ENCODE measurements around the gene CD74. TPM values are rescaled to one million over a fixed set of nuclear protein-coding genes. Genes with fewer than 3 reads are reported as not detected.
A peak's percentile ranks its signal among the peaks of the same experiment; 100 is the strongest.
"Not testable (repeated sequence)": the region's sequence is repeated elsewhere in the genome, so short reads cannot be mapped to it uniquely, and the experiment has no call there.

The CD74 gene
- polyA plus RNA-seq (ENCODE audit: insufficient read length in 4 of 4) = 100 to 1,000 TPM; 226 to 343 (median 316) TPM

DNA sequence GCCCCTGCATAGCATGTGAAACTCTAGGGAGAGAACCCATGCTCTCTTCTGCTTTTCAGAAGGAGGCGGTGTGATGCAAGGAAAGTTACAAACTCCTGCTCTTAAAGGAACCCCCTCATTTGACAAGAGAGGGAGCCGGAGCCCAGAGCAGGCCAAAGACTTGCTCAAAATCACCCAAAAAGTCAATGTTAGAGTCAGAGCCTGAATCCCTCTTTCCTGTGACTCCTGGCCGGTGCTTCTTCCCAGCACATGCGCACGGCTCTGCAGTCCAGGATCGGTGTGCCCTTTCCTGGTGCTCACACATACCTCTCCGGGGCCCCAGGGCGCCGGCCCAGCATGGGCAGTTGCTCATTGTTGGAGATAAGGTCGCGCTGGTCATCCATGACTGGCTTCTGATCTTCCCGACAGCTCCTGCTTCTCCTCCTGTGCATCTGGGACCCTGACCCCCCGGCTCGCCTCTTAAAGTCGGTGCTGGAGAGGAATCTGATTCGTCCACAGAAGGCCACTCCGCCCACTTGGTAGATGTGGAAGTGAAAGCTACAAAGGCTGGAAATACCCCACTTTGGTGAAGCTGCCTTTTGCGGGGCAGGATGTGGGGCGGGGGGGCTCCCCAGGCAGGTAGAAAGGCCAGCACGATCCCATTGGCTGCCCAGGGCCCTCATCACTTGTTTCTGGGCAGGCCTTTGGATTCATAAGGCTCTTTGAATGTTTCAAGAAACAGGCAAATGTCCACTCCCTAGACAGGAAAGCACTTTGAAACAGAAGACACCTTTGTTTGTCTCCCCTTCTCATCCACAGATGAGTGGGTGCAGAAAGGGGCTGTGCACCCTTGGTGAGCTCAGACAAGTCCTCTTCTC lies at the start of gene CD74:
CD74 (minus strand) TSS at position 592 of the 857 bp plus-strand sequence; CDS start at position 431, 161 bp downstream.
- peak in 3 of 4 donors; percentile 58 to 75 (median 62) for DNase-seq (ENCODE audit: low read depth in 4 of 4, low spot score in 2 of 4)

GRCh38 chr5:150461231-150461630 lies 48.5 kb upstream of the CD74 start:
- no peak for DNase-seq (ENCODE audit: low read depth in 4 of 4, low spot score in 2 of 4)

DNA sequence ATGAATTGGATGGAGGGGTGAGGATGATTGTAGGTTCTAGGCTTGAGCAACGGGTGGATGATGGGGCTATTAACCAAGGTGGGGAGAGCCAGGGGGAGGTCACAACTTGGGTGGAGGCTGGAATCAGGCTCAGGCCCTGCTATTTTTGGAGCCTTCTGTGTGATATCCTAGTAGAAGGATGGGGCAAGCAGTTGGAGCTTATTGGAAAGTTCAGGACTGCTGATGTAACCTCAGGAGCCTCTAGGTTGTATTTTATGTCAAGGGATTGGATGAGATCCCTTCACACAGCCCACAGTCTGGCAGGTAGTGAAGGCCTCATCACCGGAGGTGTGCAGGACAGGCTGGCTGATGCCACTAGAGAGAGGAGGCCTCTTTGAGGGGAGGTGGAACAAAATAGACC lies 48.1 kb upstream of the CD74 start:
- no peak for DNase-seq (ENCODE audit: low read depth in 4 of 4, low spot score in 2 of 4)

DNA sequence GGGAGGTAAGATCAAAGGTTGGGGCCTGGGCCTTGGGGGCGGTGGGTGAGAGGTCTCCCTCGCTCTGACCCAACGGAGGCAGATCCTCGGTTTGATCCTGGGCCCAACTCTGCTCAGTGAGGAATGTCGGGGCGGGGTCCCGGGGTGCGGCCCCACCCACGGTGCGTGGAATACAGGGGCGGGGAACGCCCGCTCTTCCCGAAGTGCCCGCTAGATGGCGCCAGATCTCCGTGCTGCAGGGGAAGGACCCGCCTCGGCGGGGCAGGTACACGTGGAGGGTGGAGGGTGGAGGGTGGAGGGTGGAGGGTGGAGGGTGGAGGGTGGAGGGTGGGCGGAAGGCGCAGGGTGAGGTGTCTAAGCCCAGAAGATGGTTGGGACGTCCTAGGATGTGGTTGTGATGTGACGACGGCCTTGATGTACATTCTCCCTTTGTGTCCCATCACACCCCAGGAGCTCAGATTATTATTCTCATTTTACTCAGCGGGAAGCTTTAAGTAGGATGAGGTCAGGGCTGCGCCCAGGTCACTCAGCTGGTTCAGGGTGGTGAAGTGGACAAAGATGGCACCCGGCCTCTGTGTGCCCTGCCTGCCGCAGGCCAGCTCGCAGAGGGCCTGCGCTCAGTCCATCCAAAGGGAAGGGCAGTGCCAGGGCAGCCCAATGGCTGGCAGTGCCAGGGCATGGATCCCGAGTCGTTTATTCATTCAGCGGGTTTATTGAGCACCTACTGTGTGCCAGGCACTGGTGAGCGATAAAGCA lies 46.3 kb upstream of the CD74 start:
- peak in 1 of 4 donors; percentile 50 for DNase-seq (ENCODE audit: low read depth in 4 of 4, low spot score in 2 of 4)

GRCh38 chr5:150457562-150458240 lies 45.0 kb upstream of the CD74 start:
- no peak for DNase-seq (ENCODE audit: low read depth in 4 of 4, low spot score in 2 of 4)

GRCh38 chr5:150457121-150457520 lies 44.4 kb upstream of the CD74 start:
- no peak for DNase-seq (ENCODE audit: low read depth in 4 of 4, low spot score in 2 of 4)

DNA sequence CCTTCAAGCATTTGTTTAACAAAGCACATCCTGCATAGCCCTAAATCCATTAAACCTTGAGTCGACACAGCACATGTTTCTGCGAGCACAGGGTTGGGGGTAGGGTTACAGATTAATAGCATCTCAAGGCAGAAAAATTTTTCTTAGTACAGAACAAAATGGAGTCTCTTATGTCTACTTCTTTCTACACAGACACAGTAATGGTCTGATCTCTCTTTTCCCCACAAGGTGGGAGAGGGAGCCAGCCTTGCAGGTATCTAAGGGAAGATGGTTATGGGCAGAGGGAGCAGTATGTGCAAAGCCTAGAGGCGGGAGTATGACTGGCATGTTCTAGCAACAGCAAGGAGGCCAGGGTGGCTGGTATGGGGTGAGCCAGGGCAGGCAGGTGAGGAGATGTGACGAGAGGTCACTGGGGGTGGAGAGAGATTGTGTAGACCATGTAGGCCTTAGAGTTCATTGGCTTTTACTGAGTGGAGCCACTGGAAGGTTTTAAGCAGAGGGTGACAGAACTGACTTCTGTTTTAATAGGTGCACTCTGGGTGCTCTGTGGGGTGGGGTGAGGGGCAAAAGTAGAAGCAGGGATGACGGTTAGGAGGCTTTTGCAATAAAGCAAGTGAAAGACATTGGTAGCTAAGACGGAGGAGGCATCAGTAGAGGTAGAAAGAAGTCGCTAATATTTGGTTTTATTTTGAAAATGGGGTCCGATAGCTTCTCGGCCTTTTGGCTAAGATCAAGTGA lies 42.0 kb upstream of the CD74 start:
- no peak for DNase-seq (ENCODE audit: low read depth in 4 of 4, low spot score in 2 of 4)

DNA sequence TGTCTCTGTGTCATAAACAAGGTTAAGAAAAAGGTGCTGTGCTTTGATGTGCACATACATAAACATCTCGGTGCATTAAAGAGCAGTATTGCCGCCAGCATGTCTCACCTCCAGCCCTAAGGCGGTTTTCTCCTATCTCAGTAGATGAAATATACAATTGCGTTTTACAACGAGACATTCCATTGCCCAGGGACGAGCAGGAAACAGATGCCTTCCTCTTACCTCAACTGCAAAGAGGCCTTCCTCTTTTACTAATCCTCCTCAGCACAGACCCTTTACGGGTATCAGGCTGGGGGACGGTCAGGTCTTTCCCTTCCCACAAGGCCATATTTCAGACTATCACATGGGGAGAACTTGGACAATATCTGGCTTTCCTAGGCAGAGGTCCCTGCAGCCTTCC lies 41.3 kb upstream of the CD74 start:
- DNase-seq (ENCODE audit: low read depth in 4 of 4, low spot score in 2 of 4) = not testable (repeated sequence)

- DNase-seq (ENCODE audit: low read depth in 4 of 4, low spot score in 2 of 4) = no peak
These were observed 40.2 kb upstream of the CD74 start for GRCh38 chr5:150452914-150453313.

DNA sequence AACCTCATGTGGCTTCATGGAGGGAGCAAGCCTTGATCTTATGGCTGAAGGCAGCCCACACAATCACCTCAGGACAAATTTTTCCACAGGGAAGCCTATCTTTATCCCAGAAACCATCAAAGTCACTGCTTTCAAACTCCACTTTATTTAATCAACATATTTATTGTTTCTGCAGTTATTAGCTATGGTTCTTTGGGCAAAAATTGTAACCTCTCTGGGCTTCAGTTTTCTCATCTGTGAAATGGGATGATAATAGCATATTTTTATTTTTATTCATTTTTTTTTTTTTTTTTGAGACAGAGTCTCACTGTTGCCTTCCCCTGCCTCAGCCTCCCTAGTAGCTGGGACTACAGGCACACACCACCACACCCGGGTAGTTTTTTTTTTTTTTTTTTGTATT lies 38.9 kb upstream of the CD74 start:
- no peak for DNase-seq (ENCODE audit: low read depth in 4 of 4, low spot score in 2 of 4)

DNA sequence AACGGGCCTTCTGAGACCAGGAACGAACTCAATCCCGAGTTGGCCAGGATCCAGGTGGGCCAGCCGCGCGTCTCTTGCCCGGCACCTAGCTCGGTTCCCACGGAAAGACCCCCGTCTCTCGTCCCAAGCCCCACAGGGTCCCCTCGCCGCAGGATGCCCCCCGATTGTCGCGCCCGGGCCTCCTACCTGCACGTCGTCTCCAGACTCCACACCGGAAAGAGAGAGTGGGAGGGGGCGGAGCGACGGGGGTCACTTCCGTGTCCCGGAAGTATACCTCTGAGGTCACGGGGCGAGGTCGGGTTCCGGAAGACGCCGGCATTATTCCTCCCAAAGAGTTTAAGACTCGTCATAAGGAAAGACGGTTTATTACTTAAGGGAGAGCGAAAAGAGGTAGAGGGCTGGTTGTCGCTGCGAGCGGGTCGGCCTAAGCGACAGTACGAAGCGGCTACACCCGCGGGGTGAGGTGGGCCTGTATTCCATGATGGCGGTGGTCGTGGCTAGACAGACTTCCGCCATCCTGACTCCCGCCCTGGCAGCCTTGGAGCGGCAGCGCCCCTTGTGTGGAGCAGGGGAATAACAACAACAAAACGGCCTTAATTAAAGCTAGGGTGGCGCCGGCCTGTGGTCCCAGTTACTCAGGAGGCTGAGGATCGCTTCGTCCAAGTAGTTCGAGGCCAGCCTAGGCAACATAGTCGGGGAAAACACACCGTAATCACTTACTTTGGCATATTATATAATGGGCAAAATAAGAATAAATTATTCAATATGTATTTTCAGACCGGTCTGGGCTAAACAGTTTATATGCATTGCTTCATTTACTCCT lies 37.0 kb upstream of the CD74 start, which contains the start of gene RPS14:
RPS14 (minus strand) TSS at position 223 of the 823 bp plus-strand sequence. CDS start 2,006 bp downstream, outside the sequence.
- peak; percentile 94 to 99 (median 98) for DNase-seq (ENCODE audit: low read depth in 4 of 4, low spot score in 2 of 4)

DNA sequence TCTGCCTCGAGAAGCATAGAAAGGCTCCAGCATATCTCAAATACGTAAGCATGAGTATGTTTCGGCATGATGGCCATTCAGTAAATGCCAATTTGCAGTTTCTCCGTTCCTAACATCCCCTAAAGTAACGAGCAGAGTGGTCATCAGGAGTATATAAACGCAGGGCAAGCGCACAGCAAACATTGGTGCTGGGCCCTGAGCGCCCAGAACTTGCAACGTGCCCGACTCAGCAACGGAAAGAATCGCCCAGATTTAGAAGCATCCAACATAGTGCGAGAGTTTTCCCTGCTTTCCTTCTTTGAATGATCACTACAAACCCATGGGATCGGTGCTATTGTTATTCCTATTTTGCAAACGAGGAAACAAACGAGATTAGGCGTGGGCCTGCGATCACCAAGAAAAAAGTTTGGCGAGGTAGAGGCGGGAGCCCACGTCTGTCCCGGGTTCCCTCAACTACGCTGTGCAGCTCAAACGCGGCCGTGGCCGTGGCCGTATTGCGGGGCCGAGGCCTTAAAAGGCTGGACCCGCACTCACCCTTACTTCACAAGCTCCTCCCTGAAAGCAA lies 36.3 kb upstream of the CD74 start:
- no peak for DNase-seq (ENCODE audit: low read depth in 4 of 4, low spot score in 2 of 4)

GRCh38 chr5:150448334-150448733 lies 35.6 kb upstream of the CD74 start:
- no peak for DNase-seq (ENCODE audit: low read depth in 4 of 4, low spot score in 2 of 4)

GRCh38 chr5:150447188-150447587 lies 34.5 kb upstream of the CD74 start:
- no peak for DNase-seq (ENCODE audit: low read depth in 4 of 4, low spot score in 2 of 4)

- no peak for DNase-seq (ENCODE audit: low read depth in 4 of 4, low spot score in 2 of 4)
These were observed 33.9 kb upstream of the CD74 start for GRCh38 chr5:150446583-150446982.

DNA sequence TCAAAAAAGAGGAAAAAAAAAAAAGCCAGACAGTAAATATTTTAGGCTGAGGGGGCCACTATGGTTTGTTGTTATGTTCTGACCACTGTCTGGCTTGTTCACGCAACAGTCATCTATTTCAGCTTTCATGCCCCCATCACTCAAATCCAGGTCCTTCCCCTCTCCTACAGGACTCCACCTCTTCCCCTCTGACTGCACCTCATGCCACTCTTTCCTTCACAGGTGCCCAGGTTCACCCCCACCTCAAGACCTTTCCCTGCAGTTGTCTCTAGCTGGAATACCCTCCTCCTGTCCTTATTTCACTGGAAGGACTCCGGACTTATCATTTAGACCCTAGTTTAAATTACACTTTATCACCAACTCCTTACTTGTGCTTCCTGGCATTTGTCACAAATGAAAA lies 33.4 kb upstream of the CD74 start:
- no peak for DNase-seq (ENCODE audit: low read depth in 4 of 4, low spot score in 2 of 4)

GRCh38 chr5:150444770-150445169 lies 32.1 kb upstream of the CD74 start:
- no peak for DNase-seq (ENCODE audit: low read depth in 4 of 4, low spot score in 2 of 4)

GRCh38 chr5:150443242-150444075 lies 30.7 kb upstream of the CD74 start:
- no peak for DNase-seq (ENCODE audit: low read depth in 4 of 4, low spot score in 2 of 4)
